ENCODE data around the gene TRPM7.

- no peak for TF ChIP-seq CTCF (IDR thresholded peaks at IDR 0.05; ENCODE audit: low read depth, low read length, poor library complexity, severe bottlenecking)
- TF ChIP-seq EZH2phosphoT487 (IDR thresholded peaks at IDR 0.05; ENCODE audit: borderline replicate concordance, low read length) = no peak
Observed at GRCh38 chr15:50576166-50576565, 110.4 kb downstream of the TRPM7 start.
